Activated CD8-positive, alpha-beta memory T cell treated with anti-CD3 and anti-CD28 coated beads, Interleukin-2, amount 50 U/mL, for 4 hours (primary cell): ENCODE results near the gene SMAD7.

ENCODE experiments used
- DNase-seq: peaks from one replicate; pipeline ENCODE4 v3.0.0-alpha.2; 2020

The SMAD7 gene

GRCh38 chr18:48893061-48893607 is 57.6 kb downstream of the SMAD7 start:
- no peak for DNase-seq

GRCh38 chr18:48892146-48892855 is 58.5 kb downstream of the SMAD7 start:
- DNase-seq: no peak

GRCh38 chr18:48891721-48892120 is 59.0 kb downstream of the SMAD7 start:
- no peak for DNase-seq

GRCh38 chr18:48889981-48890762 is 60.6 kb downstream of the SMAD7 start:
- DNase-seq: no peak

- DNase-seq: no peak
Measured at GRCh38 chr18:48889115-48889941, 61.4 kb downstream of the SMAD7 start.

GRCh38 chr18:48888773-48889080 is 62.0 kb downstream of the SMAD7 start:
- DNase-seq: no peak

GRCh38 chr18:48887905-48888772 is 62.6 kb downstream of the SMAD7 start:
- no peak for DNase-seq

GRCh38 chr18:48887294-48887904 is 63.4 kb downstream of the SMAD7 start:
- no peak for DNase-seq

GRCh38 chr18:48886520-48887293 is 64.1 kb downstream of the SMAD7 start:
- DNase-seq: no peak

- DNase-seq: no peak
Measured at GRCh38 chr18:48885924-48886400, 64.8 kb downstream of the SMAD7 start.

GRCh38 chr18:48885266-48885923 is 65.4 kb downstream of the SMAD7 start:
- no peak for DNase-seq

GRCh38 chr18:48884771-48885170 is 66.0 kb downstream of the SMAD7 start:
- no peak for DNase-seq

- no peak for DNase-seq
Measured at GRCh38 chr18:48884306-48884705, 66.5 kb downstream of the SMAD7 start.

- no peak for DNase-seq
Measured at GRCh38 chr18:48882379-48882778, 68.4 kb downstream of the SMAD7 start.

GRCh38 chr18:48880931-48881330 is 69.8 kb downstream of the SMAD7 start:
- DNase-seq: no peak

- DNase-seq: no peak
Measured at GRCh38 chr18:48879008-48879431, 71.7 kb downstream of the SMAD7 start.

- DNase-seq: no peak
Measured at GRCh38 chr18:48878471-48878870, 72.3 kb downstream of the SMAD7 start.

- no peak for DNase-seq
Measured at GRCh38 chr18:48877941-48878340, 72.8 kb downstream of the SMAD7 start.

GRCh38 chr18:48876590-48876989 is 74.2 kb downstream of the SMAD7 start:
- DNase-seq: no peak

- DNase-seq: no peak
Measured at GRCh38 chr18:48875942-48876511, 74.7 kb downstream of the SMAD7 start.
